GM18526 (cell line): Measurements from ENCODE around the gene ANKLE1.
A peak's percentile ranks its signal among the peaks of the same experiment; 100 is the strongest.

Source experiments
- POLR2A ChIP-seq: IDR thresholded peaks from 3 replicates; pipeline ENCODE4 v1.6.1; 2011; ENCODE audit not compliant: insufficient read length; ENCODE audit errors: extremely low read depth

The ANKLE1 gene

GRCh38 chr19:17334414-17335409 is 53.0 kb downstream of the ANKLE1 start, which contains the start of gene ANO8:
TSS of gene ANO8 (minus strand) at chr19:17334855. CDS start at chr19:17334670, 185 bp downstream.
- TF ChIP-seq POLR2A: peak; percentile 26

- TF ChIP-seq POLR2A: no peak
Observed at GRCh38 chr19:17335575-17335974, 53.9 kb downstream of the ANKLE1 start.
